AG09319 (cell line): Measurements from ENCODE around the gene PARD3B.

Experiments used
- DNase-seq: peaks from one replicate; pipeline ENCODE4 v3.0.0-alpha.2; 2010; ENCODE audit warnings: low read depth; ENCODE audit errors: extremely low read depth
- TF ChIP-seq, protein P1 (sequence below): IDR thresholded peaks from 2 replicates; pipeline ENCODE4 v1.5.1; 2011; ENCODE audit warnings: low read depth, mild to moderate bottlenecking, inconsistent platforms, low read length, moderate library complexity

PARD3B gene

DNA sequence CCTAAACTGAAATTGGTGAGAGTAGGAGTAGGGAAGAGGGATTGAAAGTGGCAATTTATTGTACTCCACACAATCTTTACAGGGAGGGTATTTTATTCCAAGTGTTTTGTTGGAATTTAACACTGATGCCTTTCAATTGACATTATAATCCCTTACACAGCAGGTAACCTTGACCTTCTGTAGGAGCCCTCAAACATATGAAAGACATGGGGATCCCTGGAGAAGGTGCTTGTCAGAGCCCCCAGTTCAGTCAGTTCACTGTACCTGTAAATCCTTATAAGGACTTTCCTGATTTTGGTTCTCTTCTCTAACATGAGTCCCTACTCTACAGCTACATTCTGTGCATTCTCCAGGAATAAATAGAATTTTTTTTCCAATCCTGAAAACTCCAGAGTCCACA lies 752.1 kb downstream of the PARD3B start:
- TF ChIP-seq, protein P1, sequence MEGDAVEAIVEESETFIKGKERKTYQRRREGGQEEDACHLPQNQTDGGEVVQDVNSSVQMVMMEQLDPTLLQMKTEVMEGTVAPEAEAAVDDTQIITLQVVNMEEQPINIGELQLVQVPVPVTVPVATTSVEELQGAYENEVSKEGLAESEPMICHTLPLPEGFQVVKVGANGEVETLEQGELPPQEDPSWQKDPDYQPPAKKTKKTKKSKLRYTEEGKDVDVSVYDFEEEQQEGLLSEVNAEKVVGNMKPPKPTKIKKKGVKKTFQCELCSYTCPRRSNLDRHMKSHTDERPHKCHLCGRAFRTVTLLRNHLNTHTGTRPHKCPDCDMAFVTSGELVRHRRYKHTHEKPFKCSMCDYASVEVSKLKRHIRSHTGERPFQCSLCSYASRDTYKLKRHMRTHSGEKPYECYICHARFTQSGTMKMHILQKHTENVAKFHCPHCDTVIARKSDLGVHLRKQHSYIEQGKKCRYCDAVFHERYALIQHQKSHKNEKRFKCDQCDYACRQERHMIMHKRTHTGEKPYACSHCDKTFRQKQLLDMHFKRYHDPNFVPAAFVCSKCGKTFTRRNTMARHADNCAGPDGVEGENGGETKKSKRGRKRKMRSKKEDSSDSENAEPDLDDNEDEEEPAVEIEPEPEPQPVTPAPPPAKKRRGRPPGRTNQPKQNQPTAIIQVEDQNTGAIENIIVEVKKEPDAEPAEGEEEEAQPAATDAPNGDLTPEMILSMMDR, result no peak
- no peak for DNase-seq

GRCh38 chr2:205297846-205298245 lies 752.6 kb downstream of the PARD3B start:
- DNase-seq, result no peak
- TF ChIP-seq, protein P1, result no peak

DNA sequence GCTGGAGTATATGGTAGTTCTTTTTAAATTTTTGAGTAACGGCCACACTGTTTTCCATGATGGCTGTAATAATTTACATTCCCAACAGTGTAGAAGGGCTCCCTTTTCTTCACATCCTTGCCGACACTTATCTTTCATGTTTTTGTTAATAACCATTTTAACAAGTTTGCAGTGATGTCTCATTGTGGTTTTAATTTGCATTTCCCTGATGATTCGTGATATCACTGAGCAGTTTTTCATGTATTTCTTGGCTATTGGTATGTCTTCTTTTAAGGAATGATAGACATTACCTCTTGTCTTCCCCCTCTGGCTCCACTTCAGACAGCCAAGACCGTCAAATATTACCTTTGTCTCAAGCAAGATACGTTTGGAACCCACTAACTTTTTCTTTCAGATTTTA lies 765.9 kb downstream of the PARD3B start:
- TF ChIP-seq, protein P1, result no peak
- DNase-seq, result no peak

DNA sequence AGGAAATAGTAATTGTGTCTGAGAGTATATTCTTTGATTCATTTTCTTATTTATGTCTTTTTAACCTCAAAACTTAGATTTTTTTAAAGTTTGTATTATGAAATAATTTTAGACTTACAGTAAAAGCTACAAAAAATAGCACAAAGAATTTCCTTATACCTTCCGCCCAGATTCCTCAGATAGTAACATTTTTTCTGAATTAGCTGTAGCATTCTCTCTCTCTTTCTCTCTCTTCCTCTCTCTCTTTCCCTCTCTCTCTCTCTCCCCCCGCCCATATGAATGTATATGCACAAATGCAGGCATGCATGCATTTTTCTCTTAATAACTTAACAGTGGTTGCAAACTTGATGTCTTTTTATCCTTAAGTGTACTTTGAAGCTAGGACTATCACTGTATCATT lies 776.0 kb downstream of the PARD3B start:
- TF ChIP-seq, protein P1, result no peak
- no peak for DNase-seq

DNA sequence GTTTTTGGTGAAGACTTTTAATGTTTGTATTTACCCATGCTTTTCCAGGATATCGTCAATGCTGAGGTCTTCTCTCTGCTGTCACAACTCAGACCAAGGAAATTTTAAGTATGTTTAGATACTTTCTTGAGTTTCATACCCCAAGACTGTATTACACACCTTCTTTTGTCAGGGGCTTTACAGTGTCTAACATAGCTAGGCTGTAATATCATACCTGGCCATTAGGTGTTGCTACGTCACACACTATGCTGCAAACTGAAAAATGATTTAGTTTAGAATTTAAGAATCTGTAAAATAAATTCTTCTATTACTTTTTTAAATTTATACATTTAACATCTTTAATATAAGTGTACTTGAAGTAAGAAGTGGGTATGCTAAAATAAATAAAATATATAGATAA lies 778.7 kb downstream of the PARD3B start:
- DNase-seq, result no peak
- TF ChIP-seq, protein P1, result peak; percentile 27

DNA sequence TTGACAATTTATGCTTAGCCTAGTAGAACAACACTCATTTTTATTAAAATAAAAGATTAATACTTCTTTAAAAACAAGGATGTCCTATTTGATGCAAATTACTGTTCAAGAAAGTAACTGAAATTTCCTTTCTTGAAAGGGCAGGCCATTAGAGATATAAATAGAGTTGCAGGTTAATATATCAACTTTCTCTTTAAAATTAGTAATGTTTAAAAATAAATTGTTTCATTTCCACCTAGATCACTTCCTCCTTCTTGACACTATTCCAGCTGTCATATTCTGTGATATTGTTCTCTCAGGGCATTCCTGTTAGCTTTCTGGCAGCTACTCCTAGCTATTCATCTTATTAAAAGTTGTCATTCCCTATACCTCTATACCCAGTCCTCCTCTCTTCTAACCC lies 779.1 kb downstream of the PARD3B start:
- TF ChIP-seq, protein P1, result no peak
- no peak for DNase-seq

- no peak for DNase-seq
- TF ChIP-seq, protein P1, result no peak
Measured at GRCh38 chr2:205333351-205333750, 788.1 kb downstream of the PARD3B start.

DNA sequence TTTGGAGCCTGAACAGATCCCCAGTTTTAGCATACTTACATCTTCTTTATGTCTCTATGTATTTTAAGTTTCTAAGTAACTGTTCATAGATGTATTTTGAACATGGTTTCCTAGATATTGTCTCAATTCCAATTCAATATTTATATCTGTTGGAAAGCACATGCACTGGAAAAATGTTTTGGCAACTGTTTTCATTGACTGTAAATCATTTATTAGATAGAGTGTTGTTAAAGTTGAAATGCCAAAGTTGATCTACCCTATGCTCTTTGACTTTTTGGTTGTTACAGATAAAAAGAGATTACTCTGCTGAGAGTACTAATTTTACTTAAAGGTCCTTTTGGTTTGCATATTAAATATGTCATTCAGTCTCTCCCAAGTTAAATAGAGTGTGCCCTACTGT lies 792.0 kb downstream of the PARD3B start:
- no peak for DNase-seq
- TF ChIP-seq, protein P1, result no peak
